Osteoblast (primary cell): ENCODE measurements around the gene CD40. TPM values are rescaled to one million over a fixed set of nuclear protein-coding genes. Genes with fewer than 3 reads are reported as not detected.

Experiments used
- DNase-seq: peaks from one replicate; pipeline ENCODE4 v3.0.0; 2011; ENCODE audit warnings: low spot score, mixed read lengths; ENCODE audit not compliant: insufficient read length; ENCODE audit errors: missing footprints
- H2AFZ ChIP-seq: 2 replicates; pipeline ENCODE4 v1.6.0; 2011; ENCODE audit warnings: mild to moderate bottlenecking, low read length
- H3K27ac ChIP-seq: 2 replicates; pipeline ENCODE4 v1.5.1; 2011; ENCODE audit warnings: mild to moderate bottlenecking, low read depth, low read length, moderate library complexity
- H3K27me3 ChIP-seq: 2 replicates; pipeline ENCODE4 v1.6.0; 2012; ENCODE audit warnings: mild to moderate bottlenecking, control low read depth, inconsistent platforms, low read length, moderate library complexity; ENCODE audit not compliant: insufficient read depth
- H3K36me3 ChIP-seq: 2 replicates; pipeline ENCODE4 v1.5.1; 2011; ENCODE audit warnings: mild to moderate bottlenecking, low read length, control low read depth, moderate library complexity; ENCODE audit not compliant: insufficient read depth
- H3K4me1 ChIP-seq: 2 replicates; pipeline ENCODE4 v1.5.1; 2011; ENCODE audit warnings: mild to moderate bottlenecking, low read length, control low read depth, moderate library complexity; ENCODE audit not compliant: insufficient read depth
- H3K4me2 ChIP-seq: 2 replicates; pipeline ENCODE4 v1.6.0; 2011; ENCODE audit warnings: mild to moderate bottlenecking, low read length; ENCODE audit not compliant: insufficient read depth
- H3K4me3 ChIP-seq: fragments of 200-600 bp; sonication (generic); 3 replicates; pipeline ENCODE4 v1.5.1; 2012; ENCODE audit warnings: mild to moderate bottlenecking, low read length, inconsistent platforms; ENCODE audit not compliant: insufficient read depth
- H3K79me2 ChIP-seq: 2 replicates; pipeline ENCODE4 v1.6.0; 2012; ENCODE audit warnings: mild to moderate bottlenecking, low read length, control low read depth, inconsistent platforms; ENCODE audit not compliant: insufficient read depth
- H3K9me3 ChIP-seq: 2 replicates; pipeline ENCODE4 v1.5.1; 2011; ENCODE audit warnings: low read depth, low read length, control low read depth
- H4K20me1 ChIP-seq: 2 replicates; pipeline ENCODE4 v1.6.0; 2012; ENCODE audit warnings: mild to moderate bottlenecking, low read length, control low read depth; ENCODE audit not compliant: insufficient read depth
- total RNA-seq: library from RNA; depleted of rRNA; stranded (reverse); fragments of >200 nt; gene quantifications from 2 replicates; pipeline ENCODE4 v1.2.3, GENCODE V29; 2012
- TF ChIP-seq, protein P1 (sequence below): IDR thresholded peaks from 2 replicates; pipeline ENCODE4 v1.5.1; 2011; ENCODE audit warnings: mild to moderate bottlenecking, low read depth, low read length, moderate library complexity; ENCODE audit errors: extremely low read depth

CD40 gene
- total RNA-seq, 1 donor, result 2.5 TPM

- Histone ChIP-seq H3K36me3 (no peaks in the 10 kb centered on the region), H3K9me3 (no peaks in the 10 kb centered on the region), H3K79me2 (no peaks in the 10 kb centered on the region), H4K20me1 (no peaks in the 10 kb centered on the region), H3K4me3 (no peak overlapping the region), H3K4me1 (no peaks in the 10 kb centered on the region), H2AFZ (no peak overlapping the region), H3K27me3 (peaks cover 45% of the 10 kb centered on the region), H3K27ac (no peak overlapping the region), H3K4me2 (no peak overlapping the region)
- no peak for DNase-seq
- TF ChIP-seq, protein P1, sequence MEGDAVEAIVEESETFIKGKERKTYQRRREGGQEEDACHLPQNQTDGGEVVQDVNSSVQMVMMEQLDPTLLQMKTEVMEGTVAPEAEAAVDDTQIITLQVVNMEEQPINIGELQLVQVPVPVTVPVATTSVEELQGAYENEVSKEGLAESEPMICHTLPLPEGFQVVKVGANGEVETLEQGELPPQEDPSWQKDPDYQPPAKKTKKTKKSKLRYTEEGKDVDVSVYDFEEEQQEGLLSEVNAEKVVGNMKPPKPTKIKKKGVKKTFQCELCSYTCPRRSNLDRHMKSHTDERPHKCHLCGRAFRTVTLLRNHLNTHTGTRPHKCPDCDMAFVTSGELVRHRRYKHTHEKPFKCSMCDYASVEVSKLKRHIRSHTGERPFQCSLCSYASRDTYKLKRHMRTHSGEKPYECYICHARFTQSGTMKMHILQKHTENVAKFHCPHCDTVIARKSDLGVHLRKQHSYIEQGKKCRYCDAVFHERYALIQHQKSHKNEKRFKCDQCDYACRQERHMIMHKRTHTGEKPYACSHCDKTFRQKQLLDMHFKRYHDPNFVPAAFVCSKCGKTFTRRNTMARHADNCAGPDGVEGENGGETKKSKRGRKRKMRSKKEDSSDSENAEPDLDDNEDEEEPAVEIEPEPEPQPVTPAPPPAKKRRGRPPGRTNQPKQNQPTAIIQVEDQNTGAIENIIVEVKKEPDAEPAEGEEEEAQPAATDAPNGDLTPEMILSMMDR, result no peak
Observed at GRCh38 chr20:46108976-46109375, 9.1 kb upstream of the CD40 start.

GRCh38 chr20:46111028-46111835 lies 6.9 kb upstream of the CD40 start:
- no peaks in the 10 kb centered on the region for H4K20me1 ChIP-seq
- no peak overlapping the region for H3K27ac ChIP-seq
- peaks cover 45% of the 10 kb centered on the region for H3K27me3 ChIP-seq
- H3K4me2 ChIP-seq, result no peak overlapping the region
- H3K4me3 ChIP-seq, result no peak overlapping the region
- H2AFZ ChIP-seq, result no peak overlapping the region
- no peak for DNase-seq
- H3K4me1 ChIP-seq, result no peaks in the 10 kb centered on the region
- no peaks in the 10 kb centered on the region for H3K9me3 ChIP-seq
- H3K79me2 ChIP-seq, result no peaks in the 10 kb centered on the region
- no peaks in the 10 kb centered on the region for H3K36me3 ChIP-seq
- TF ChIP-seq, protein P1, result no peak

DNA sequence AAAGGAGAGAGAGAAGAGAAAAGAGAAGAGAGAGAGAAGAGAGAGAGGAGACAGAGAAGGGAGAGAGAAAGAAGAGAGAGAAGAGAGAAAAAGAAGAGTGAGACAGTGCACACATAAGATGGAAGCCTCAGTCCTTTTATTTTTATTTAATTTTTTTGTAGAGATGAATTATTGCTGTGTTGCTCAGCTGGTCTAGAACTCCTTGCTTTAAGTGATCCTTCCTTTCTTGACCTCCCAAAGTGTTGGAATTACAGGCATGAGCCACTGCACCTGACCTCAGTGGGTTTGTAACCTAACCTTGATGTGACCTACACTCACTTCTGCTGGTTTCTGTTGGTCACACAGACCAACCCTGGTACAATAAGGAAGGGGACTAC lies 6.3 kb upstream of the CD40 start:
- no peaks in the 10 kb centered on the region for H3K4me1 ChIP-seq
- H2AFZ ChIP-seq, result no peak overlapping the region
- H3K4me2 ChIP-seq, result no peak overlapping the region
- no peak overlapping the region for H3K27ac ChIP-seq
- peaks cover 43% of the 10 kb centered on the region for H3K27me3 ChIP-seq
- H3K36me3 ChIP-seq, result no peaks in the 10 kb centered on the region
- TF ChIP-seq, protein P1, result no peak
- no peak overlapping the region for H3K4me3 ChIP-seq
- H4K20me1 ChIP-seq, result no peaks in the 10 kb centered on the region
- no peaks in the 10 kb centered on the region for H3K9me3 ChIP-seq
- no peaks in the 10 kb centered on the region for H3K79me2 ChIP-seq
- DNase-seq, result no peak

- no peaks in the 10 kb centered on the region for H3K36me3 ChIP-seq
- H3K27ac ChIP-seq, result no peak overlapping the region
- peaks cover 38% of the 10 kb centered on the region for H3K27me3 ChIP-seq
- TF ChIP-seq, protein P1, result no peak
- no peaks in the 10 kb centered on the region for H4K20me1 ChIP-seq
- no peaks in the 10 kb centered on the region for H3K9me3 ChIP-seq
- no peak overlapping the region for H2AFZ ChIP-seq
- H3K4me3 ChIP-seq, result no peak overlapping the region
- H3K4me2 ChIP-seq, result no peak overlapping the region
- DNase-seq, result no peak
- H3K4me1 ChIP-seq, result peaks cover 1% of the 10 kb centered on the region
- H3K79me2 ChIP-seq, result no peaks in the 10 kb centered on the region
Observed at GRCh38 chr20:46112430-46113112, 5.5 kb upstream of the CD40 start.
